GM12878 (cell line): ENCODE results near the gene DDX50. TPM values are rescaled to one million over a fixed set of nuclear protein-coding genes. Genes with fewer than 3 reads are reported as not detected.
A peak's percentile ranks its signal among the peaks of the same experiment; 100 is the strongest.

Experiments used
- ATAC-seq: fragments of 200-7000 bp; cut with Tn5 transposase; 3 replicates; pipeline ENCODE4 v1.9.1; 2020; ENCODE audit warnings: mild to moderate bottlenecking, moderate library complexity
- BruUV-seq: library from RNA; stranded (reverse); fragments of 400-500 nt; replicated peaks from 2 replicates; lab custom pipeline; 2021; lab: Mats Ljungman, UMichigan
- CTCF ChIA-PET: fragments of 300-600 bp; sonication (Branson Sonifier 250); formaldehyde crosslinking; extraction: SDS; loops from one replicate; lab custom pipeline; 2021; ENCODE audit warnings: inconsistent platforms; lab: Yijun Ruan, JAX
- POLR2A ChIA-PET: fragments of 350-600 bp; formaldehyde crosslinking; extraction: SDS; loops from one replicate; lab custom pipeline; 2021; ENCODE audit warnings: inconsistent platforms; lab: Charles Lee
- RAD21 ChIA-PET: fragments of 300-600 bp; sonication (Branson Sonifier 250); formaldehyde crosslinking; loops from one replicate; lab custom pipeline; 2023; ENCODE audit warnings: antibody characterized with exemption; ENCODE audit not compliant: unreplicated experiment; lab: Charles Lee
- SMC1A ChIA-PET: fragments of 300-600 bp; sonication (Branson Sonifier 250); formaldehyde crosslinking; loops from one replicate; lab custom pipeline; 2023; ENCODE audit not compliant: unreplicated experiment, uncharacterized antibody; lab: Charles Lee
- DNase-seq: peaks from one replicate; pipeline ENCODE4 v3.0.0-alpha.2; 2011; ENCODE audit warnings: low read depth, low spot score
- FAIRE-seq: peaks from 3 replicates; lab custom pipeline; 2011; peaks lifted over from hg19 to GRCh38; lab: Jason Lieb, UNC
- H2AFZ ChIP-seq: 2 replicates; pipeline ENCODE4 v1.6.0; 2011; ENCODE audit warnings: low read depth, low read length, control low read depth; ENCODE audit not compliant: control insufficient read depth
- H3K27ac ChIP-seq: 2 replicates; pipeline ENCODE4 v1.5.1; 2011; ENCODE audit warnings: control low read depth; ENCODE audit not compliant: control insufficient read depth, insufficient read depth
- H3K27me3 ChIP-seq, 2 experiments: replicated peaks in 1 of 2; 2 replicates each; pipeline versions ENCODE4 v1.6.0 to v1.6.1; 2011; ENCODE audit warnings: low read length in 1 of 2; ENCODE audit not compliant: control insufficient read depth in 2 of 2, insufficient read depth in 2 of 2
- H3K36me3 ChIP-seq, 2 experiments: 2 replicates each; pipeline ENCODE4 v1.5.1; 2011; ENCODE audit warnings: low read length in 1 of 2; ENCODE audit not compliant: control insufficient read depth in 2 of 2, insufficient read depth in 2 of 2
- H3K4me1 ChIP-seq: 2 replicates; pipeline ENCODE4 v1.6.1; 2011; ENCODE audit warnings: mild to moderate bottlenecking, low read length, moderate library complexity, mixed read lengths; ENCODE audit not compliant: control insufficient read depth, insufficient read depth
- H3K4me2 ChIP-seq: 2 replicates; pipeline ENCODE4 v1.6.0; 2011; ENCODE audit warnings: control low read depth; ENCODE audit not compliant: control insufficient read depth, insufficient read depth
- H3K4me3 ChIP-seq: fragments of 200-600 bp; sonication (generic); 2 replicates; pipeline ENCODE4 v1.5.1; 2016
- H3K79me2 ChIP-seq: 2 replicates; pipeline ENCODE4 v1.6.0; 2011; ENCODE audit warnings: low read length; ENCODE audit not compliant: control insufficient read depth, insufficient read depth
- H3K9ac ChIP-seq: 2 replicates; pipeline ENCODE4 v1.8.0; 2011; ENCODE audit warnings: low read length, control low read depth, mixed read lengths; ENCODE audit not compliant: control insufficient read depth, insufficient read depth
- H3K9me3 ChIP-seq: replicated peaks from 3 replicates; pipeline ENCODE4 v1.5.1; 2011; ENCODE audit warnings: mild to moderate bottlenecking, low read length; ENCODE audit not compliant: control insufficient read depth, insufficient read depth
- H4K20me1 ChIP-seq: 2 replicates; pipeline ENCODE4 v1.6.0; 2011; ENCODE audit not compliant: control insufficient read depth, insufficient read depth
- BRCA1 ChIP-seq: IDR thresholded peaks from 2 replicates; pipeline ENCODE4 v1.6.1; 2011; ENCODE audit warnings: low read depth, low read length, improper control_type of control experiment
- EZH2 ChIP-seq: IDR thresholded peaks from 2 replicates; pipeline ENCODE4 v1.6.1; 2012; ENCODE audit warnings: low read depth, mild to moderate bottlenecking, control low read depth, inconsistent platforms, low read length, borderline replicate concordance; ENCODE audit not compliant: control insufficient read depth
- HDAC2 ChIP-seq: fragments of 200-600 bp; sonication (generic); IDR thresholded peaks from 2 replicates; pipeline ENCODE4 v1.6.1; 2017
- JUNB ChIP-seq: IDR thresholded peaks from 2 replicates; pipeline ENCODE4 v1.6.1; 2016; ENCODE audit warnings: antibody characterized with exemption, mild to moderate bottlenecking
- RBBP5 ChIP-seq: fragments of 200-600 bp; sonication (generic); conservative IDR thresholded peaks from 2 replicates; pipeline ENCODE4 v1.6.1; 2016
- SREBF2 ChIP-seq: IDR thresholded peaks from 2 replicates; pipeline ENCODE4 v1.6.1; 2012; ENCODE audit warnings: mild to moderate bottlenecking, low read length
- ZBTB33 ChIP-seq: fragments of 450-650 bp; IDR thresholded peaks from 2 replicates; pipeline ENCODE4 v1.6.1; 2017; ENCODE audit warnings: mild to moderate bottlenecking
- ZNF384 ChIP-seq: IDR thresholded peaks from 2 replicates; pipeline ENCODE4 v1.6.1; 2012; ENCODE audit warnings: low read depth, mild to moderate bottlenecking, low read length, improper control_type of control experiment, borderline replicate concordance
- WGBS: methylation state at CpG from one replicate; pipeline ENCODE4 v1.1.6; 2016; ENCODE audit warnings: low lambda C conversion rate; ENCODE audit not compliant: insufficient replicate concordance, insufficient coverage; ENCODE audit errors: missing lambda C conversion rate; 5-methylcytosine and 5-hydroxymethylcytosine counted together
- in situ Hi-C: fragments of 300-500 bp; cut with MboI; formaldehyde crosslinking; loops from 9 replicates; pipeline ENCODE4 v1.14.3; 2018; ENCODE audit warnings: mixed read lengths
- intact Hi-C: fragments of 100-400 bp; cut with micrococcal nuclease; formaldehyde crosslinking; loops from one replicate; pipeline ENCODE4 v1.14.2; 2022; ENCODE audit not compliant: unreplicated experiment
- polyA plus RNA-seq, 11 experiments: library from polyadenylated mRNA; depleted of rRNA in 4 of 11; unstranded in 6 of 11; stranded (reverse) in 5 of 11; fragments of >200 nt; fragmentation: Nextera tagmentation in 4 of 11; fragmentation: Illumina TruSeq in 1 of 11; extraction: Ambion mirVana in 4 of 11; extraction: Trizol in 1 of 11; gene quantifications; 1 replicate in 1 of 11; 2 replicates in 10 of 11; pipeline versions ENCODE4 v1.2.1 to v1.2.3, GENCODE V29; 2011 to 2016; ENCODE audit warnings: inconsistent platforms in 2 of 11, missing spikeins in 2 of 11, low read depth in 1 of 11
- total RNA-seq, 4 experiments: library from RNA; depleted of rRNA in 3 of 4; stranded (reverse); fragments of >200 nt in 3 of 4; fragmentation: Illumina TruSeq in 1 of 4; extraction: Trizol in 1 of 4; gene quantifications; 2 replicates each; pipeline versions ENCODE4 v1.2.1 to v1.2.3, GENCODE V29; 2013 to 2021
- TF ChIP-seq, protein P1 (sequence below): fragments of 450-650 bp; IDR thresholded peaks from 2 replicates; pipeline ENCODE4 v1.6.1; 2016; ENCODE audit warnings: mild to moderate bottlenecking

Gene DDX50
- total and polyA plus RNA-seq, 10 of the 15 experiments (the other 5 are each of a cell fraction or from before 2014, with no cell fraction given): 24.9 to 52.0 (median 36.8) TPM

DNA sequence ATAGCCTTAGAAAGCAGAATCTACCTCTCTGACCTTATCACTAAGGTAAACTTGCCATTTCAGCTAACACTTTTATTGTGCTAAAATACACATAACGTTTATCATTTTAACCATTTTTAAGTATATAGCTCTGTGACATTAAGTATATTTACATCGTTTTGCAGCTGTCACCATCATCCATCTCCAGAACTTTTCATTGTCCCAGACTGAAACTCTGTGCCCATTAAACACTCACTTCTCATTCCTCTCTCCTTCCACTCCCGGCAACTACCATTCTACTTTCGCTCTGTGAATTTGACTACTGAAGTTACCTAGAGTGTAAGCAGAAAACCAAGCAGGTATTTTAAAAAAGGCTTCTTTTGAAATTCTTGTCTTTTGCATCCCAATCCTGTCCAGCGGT lies 1.3 kb downstream of the DDX50 start:
- peaks cover 34% of the 10 kb centered on the region for H3K79me2 ChIP-seq
- H3K4me3 ChIP-seq: peak overlapping the region; percentile 69
- WGBS: 56% methylated on average over 5 of the region's 5 CpGs
- TF ChIP-seq, protein P1, sequence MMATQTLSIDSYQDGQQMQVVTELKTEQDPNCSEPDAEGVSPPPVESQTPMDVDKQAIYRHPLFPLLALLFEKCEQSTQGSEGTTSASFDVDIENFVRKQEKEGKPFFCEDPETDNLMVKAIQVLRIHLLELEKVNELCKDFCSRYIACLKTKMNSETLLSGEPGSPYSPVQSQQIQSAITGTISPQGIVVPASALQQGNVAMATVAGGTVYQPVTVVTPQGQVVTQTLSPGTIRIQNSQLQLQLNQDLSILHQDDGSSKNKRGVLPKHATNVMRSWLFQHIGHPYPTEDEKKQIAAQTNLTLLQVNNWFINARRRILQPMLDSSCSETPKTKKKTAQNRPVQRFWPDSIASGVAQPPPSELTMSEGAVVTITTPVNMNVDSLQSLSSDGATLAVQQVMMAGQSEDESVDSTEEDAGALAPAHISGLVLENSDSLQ: no peak
- no peak for TF ChIP-seq HDAC2
- TF ChIP-seq ZBTB33: no peak
- TF ChIP-seq SREBF2: no peak
- no peak for TF ChIP-seq ZNF384
- no peak for TF ChIP-seq BRCA1
- no peak for TF ChIP-seq EZH2
- TF ChIP-seq JUNB: no peak
- TF ChIP-seq RBBP5: no peak
- H3K4me1 ChIP-seq: peaks cover 3% of the 10 kb centered on the region; the same call in 1 of the 2 replicates
- in situ Hi-C loops: no loop called here
- RAD21 ChIA-PET: interaction anchor here (0.8 kb wide), 1 partner anchor 144 kb away, joined by 3 read pairs; no protein-coding TSS in a partner anchor
- H3K4me2 ChIP-seq: peak overlapping the region; percentile 92
- CTCF ChIA-PET: interaction anchor here (1.7 kb wide), 1 partner anchor 53 kb away, joined by 4 read pairs; the partner anchor contains the start of gene DDX21
- no peak for DNase-seq
- intact Hi-C loops: loop anchor here (10.0 kb wide), 2 partner anchors 568 to 688 kb away; partner anchors contain the start of genes HNRNPH3 and PBLD
- no peaks in the 10 kb centered on the region for H4K20me1 ChIP-seq
- ATAC-seq: no peak
- no peak overlapping the region for H2AFZ ChIP-seq
- FAIRE-seq: no peak
- peak overlapping the region; percentile 96 for H3K9ac ChIP-seq
- peak overlapping the region; percentile 15; the same call in 1 of the 2 replicates for H3K27ac ChIP-seq
- SMC1A ChIA-PET: interaction anchor here (1.6 kb wide), 1 partner anchor 53 kb away, joined by 3 read pairs; no protein-coding TSS in a partner anchor
- no peaks in the 10 kb centered on the region for H3K27me3 ChIP-seq
- H3K36me3 ChIP-seq: peaks cover 0 to 3% of the 10 kb centered on the region in 2 experiments; a peak in 1 of 4 replicates
- no TSS peak for BruUV-seq
- no peaks in the 10 kb centered on the region for H3K9me3 ChIP-seq
- POLR2A ChIA-PET: interaction anchor here (0.6 to 0.7 kb wide), 4 partner anchors 53 to 378 kb away, joined by 3 to 6 read pairs (median 6); no protein-coding TSS in a partner anchor
